ENCODE measurements around the gene TBX2.

DNA sequence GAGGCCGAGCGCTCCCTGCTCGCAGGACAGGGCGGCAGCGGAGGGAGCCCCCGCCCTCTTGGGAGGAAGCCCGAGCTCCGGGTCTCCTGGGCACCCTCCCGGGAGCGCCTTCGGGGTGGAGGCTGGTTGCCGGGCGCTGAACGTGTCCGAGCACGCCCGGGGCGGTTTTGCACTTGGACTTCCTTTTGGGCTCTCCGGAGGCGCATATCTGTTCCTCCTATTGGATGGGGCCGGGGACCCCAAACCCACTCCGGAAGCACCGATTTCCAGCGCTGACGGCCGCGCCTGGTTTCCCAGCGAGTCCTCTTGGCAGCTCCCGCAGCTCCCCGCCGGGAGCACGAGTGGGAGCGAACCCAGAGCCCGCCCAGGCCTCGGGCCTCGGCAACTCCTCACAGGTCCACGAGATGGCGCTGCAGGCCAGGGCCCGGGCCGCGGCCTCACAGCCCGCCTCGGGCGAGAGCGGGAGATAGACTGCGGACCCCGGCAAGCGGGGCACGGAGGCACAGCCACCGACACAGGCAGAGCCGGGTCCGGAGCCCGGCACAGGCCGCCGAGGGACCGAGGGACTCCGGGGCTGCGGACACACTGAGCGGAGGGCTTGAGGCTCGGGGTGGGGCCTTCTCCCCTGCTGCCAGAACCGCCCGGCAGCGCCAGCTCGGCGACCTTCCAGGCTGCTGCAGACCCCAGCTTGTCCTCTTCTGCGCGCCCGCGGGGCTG is 12.7 kb downstream of the TBX2 start:
- TF ChIP-seq, protein P1, sequence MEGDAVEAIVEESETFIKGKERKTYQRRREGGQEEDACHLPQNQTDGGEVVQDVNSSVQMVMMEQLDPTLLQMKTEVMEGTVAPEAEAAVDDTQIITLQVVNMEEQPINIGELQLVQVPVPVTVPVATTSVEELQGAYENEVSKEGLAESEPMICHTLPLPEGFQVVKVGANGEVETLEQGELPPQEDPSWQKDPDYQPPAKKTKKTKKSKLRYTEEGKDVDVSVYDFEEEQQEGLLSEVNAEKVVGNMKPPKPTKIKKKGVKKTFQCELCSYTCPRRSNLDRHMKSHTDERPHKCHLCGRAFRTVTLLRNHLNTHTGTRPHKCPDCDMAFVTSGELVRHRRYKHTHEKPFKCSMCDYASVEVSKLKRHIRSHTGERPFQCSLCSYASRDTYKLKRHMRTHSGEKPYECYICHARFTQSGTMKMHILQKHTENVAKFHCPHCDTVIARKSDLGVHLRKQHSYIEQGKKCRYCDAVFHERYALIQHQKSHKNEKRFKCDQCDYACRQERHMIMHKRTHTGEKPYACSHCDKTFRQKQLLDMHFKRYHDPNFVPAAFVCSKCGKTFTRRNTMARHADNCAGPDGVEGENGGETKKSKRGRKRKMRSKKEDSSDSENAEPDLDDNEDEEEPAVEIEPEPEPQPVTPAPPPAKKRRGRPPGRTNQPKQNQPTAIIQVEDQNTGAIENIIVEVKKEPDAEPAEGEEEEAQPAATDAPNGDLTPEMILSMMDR (IDR thresholded peaks at IDR 0.05; ENCODE audit: low read depth, low read length, poor library complexity, severe bottlenecking), result peak; percentile 90
- no peak for TF ChIP-seq EZH2phosphoT487 (IDR thresholded peaks at IDR 0.05; ENCODE audit: borderline replicate concordance, low read length)
